CD14-positive monocyte (primary cell): Measurements from ENCODE around the gene PPARGC1A. TPM values are rescaled to one million over a fixed set of nuclear protein-coding genes. Genes with fewer than 3 reads are reported as not detected.

ENCODE experiments used
- DNase-seq, 3 donors: peaks; one replicate each; pipeline ENCODE4 v3.0.0-alpha.2; 2011 to 2022
- H2AFZ ChIP-seq: 2 replicates; pipeline ENCODE4 v1.6.0; 2012; ENCODE audit warnings: mild to moderate bottlenecking, low read depth, low read length, inconsistent platforms; ENCODE audit not compliant: insufficient read depth, poor library complexity, severe bottlenecking
- H3K27ac ChIP-seq, 2 donors: 1 replicate in 1 of 2; 2 replicates in 1 of 2; pipeline ENCODE4 v1.5.1; 2012 to 2013; ENCODE audit warnings: low read length in 2 of 2, control low read depth in 1 of 2, inconsistent platforms in 1 of 2, low read depth in 1 of 2, mild to moderate bottlenecking in 1 of 2
- H3K27me3 ChIP-seq, 2 donors: one replicate each; pipeline versions ENCODE4 v1.6.0 to v1.6.1; 2011 to 2013; ENCODE audit warnings: low read length in 2 of 2; ENCODE audit not compliant: control insufficient read depth in 2 of 2, insufficient read depth in 2 of 2
- H3K36me3 ChIP-seq, 2 donors: replicated peaks in 1 of 2; 1 replicate in 1 of 2; 2 replicates in 1 of 2; pipeline versions ENCODE4 v1.5.1 to v1.6.1; 2012 to 2013; ENCODE audit warnings: low read length in 2 of 2, control low read depth in 1 of 2, inconsistent platforms in 1 of 2, mild to moderate bottlenecking in 1 of 2; ENCODE audit not compliant: insufficient read depth in 2 of 2, control insufficient read depth in 1 of 2
- H3K4me1 ChIP-seq, 2 donors: 1 replicate in 1 of 2; 2 replicates in 1 of 2; pipeline versions ENCODE4 v1.5.1 to v1.6.1; 2012 to 2013; ENCODE audit warnings: low read length in 2 of 2, control low read depth in 1 of 2, inconsistent platforms in 1 of 2, mild to moderate bottlenecking in 1 of 2, moderate library complexity in 1 of 2; ENCODE audit not compliant: insufficient read depth in 2 of 2, control insufficient read depth in 1 of 2
- H3K4me2 ChIP-seq: replicated peaks from 2 replicates; pipeline ENCODE3; 2012; ENCODE audit warnings: low read length, moderate library complexity, mild to moderate bottlenecking; ENCODE audit not compliant: poor library complexity, severe bottlenecking; ENCODE audit errors: extremely low read depth
- H3K4me3 ChIP-seq, 3 experiments: fragments of 200-600 bp in 1 of 3; sonication (generic) in 1 of 3; replicated peaks in 1 of 3; 1 replicate in 2 of 3; 2 replicates in 1 of 3; pipeline ENCODE4 v1.5.1; 2011 to 2013; ENCODE audit warnings: low read length in 3 of 3, mild to moderate bottlenecking in 3 of 3, control low read depth in 2 of 3, low read depth in 2 of 3, inconsistent platforms in 1 of 3, moderate library complexity in 1 of 3
- H3K79me2 ChIP-seq: 2 replicates; pipeline ENCODE4 v1.6.0; 2012; ENCODE audit warnings: mild to moderate bottlenecking, control low read depth, inconsistent platforms, low read length, moderate library complexity; ENCODE audit not compliant: insufficient read depth
- H3K9ac ChIP-seq: 2 replicates; pipeline ENCODE4 v1.6.0; 2017; ENCODE audit warnings: low read length, mild to moderate bottlenecking; ENCODE audit not compliant: insufficient read depth, poor library complexity, severe bottlenecking
- H3K9me3 ChIP-seq, 2 donors: replicated peaks in 1 of 2; 1 replicate in 1 of 2; 2 replicates in 1 of 2; pipeline versions ENCODE4 v1.5.1 to v1.6.1; 2012 to 2013; ENCODE audit warnings: low read length in 2 of 2, control low read depth in 1 of 2; ENCODE audit not compliant: control insufficient read depth in 1 of 2, insufficient read depth in 1 of 2
- H4K20me1 ChIP-seq: 2 replicates; pipeline ENCODE4 v1.6.0; 2012; ENCODE audit warnings: mild to moderate bottlenecking, low read length, control low read depth, moderate library complexity; ENCODE audit not compliant: insufficient read depth
- H3K27ac Mint-ChIP-seq, 7 donors: one replicate each; pipeline ENCODE4 v1.8.0; 2020; ENCODE audit warnings: mild to moderate bottlenecking in 7 of 7, mixed read lengths in 7 of 7, moderate library complexity in 6 of 7, inconsistent platforms in 2 of 7
- H3K27me3 Mint-ChIP-seq, 3 donors: one replicate each; pipeline ENCODE4 v1.8.0; 2021 to 2022; ENCODE audit warnings: low read depth in 3 of 3, mild to moderate bottlenecking in 3 of 3, mixed read lengths in 3 of 3, moderate library complexity in 3 of 3, inconsistent platforms in 1 of 3
- H3K36me3 Mint-ChIP-seq, 2 donors: one replicate each; pipeline ENCODE4 v1.8.0; 2020; ENCODE audit warnings: mixed read lengths in 2 of 2, inconsistent platforms in 1 of 2, mild to moderate bottlenecking in 1 of 2
- H3K4me1 Mint-ChIP-seq: one replicate; pipeline ENCODE4 v1.8.0; 2020; ENCODE audit warnings: mild to moderate bottlenecking, mixed read lengths
- H3K4me3 Mint-ChIP-seq, 2 donors: one replicate each; pipeline ENCODE4 v1.8.0; 2020; ENCODE audit warnings: mild to moderate bottlenecking in 2 of 2, mixed read lengths in 2 of 2, moderate library complexity in 1 of 2
- H3K9me3 Mint-ChIP-seq, 7 donors: one replicate each; pipeline ENCODE4 v1.8.0; 2020 to 2022; ENCODE audit warnings: mixed read lengths in 7 of 7, mild to moderate bottlenecking in 6 of 7, moderate library complexity in 6 of 7, inconsistent platforms in 2 of 7
- CTCF ChIP-seq: fragments of 200-600 bp; IDR thresholded peaks from one replicate; pipeline ENCODE4 v1.8.0; 2022; ENCODE audit warnings: antibody characterized with exemption, mild to moderate bottlenecking
- WGBS: methylation state at CpG from one replicate; pipeline ENCODE4 v1.1.5; 2013; ENCODE audit warnings: missing lambda C conversion rate; ENCODE audit not compliant: insufficient coverage; 5-methylcytosine and 5-hydroxymethylcytosine counted together
- intact Hi-C, 2 donors: fragments of 100-400 bp; cut with micrococcal nuclease; formaldehyde crosslinking; loops; one replicate each; pipeline versions ENCODE4 v1.15.0 to v1.15.1; 2023
- polyA plus RNA-seq, 3 donors: library from polyadenylated mRNA; depleted of rRNA in 1 of 3; unstranded in 2 of 3; stranded (reverse) in 1 of 3; fragments of 300-500 nt in 2 of 3; fragments of >200 nt in 1 of 3; fragmentation: Illumina TruSeq in 2 of 3; gene quantifications; 1 replicate in 2 of 3; 2 replicates in 1 of 3; pipeline ENCODE4 v1.2.3, GENCODE V29; 2012 to 2021

The PPARGC1A gene
- polyA plus RNA-seq, 3 donors = 0.58 to 1.1 (median 0.79) TPM

GRCh38 chr4:23819041-23819511 is 70.8 kb downstream of the PPARGC1A start:
- intact Hi-C loops = no loop called here
- H3K9me3 ChIP-seq = no peaks in the 10 kb centered on the region

GRCh38 chr4:23818097-23818885 is 71.6 kb downstream of the PPARGC1A start:
- Histone ChIP-seq H3K27ac (no peak overlapping the region), H3K36me3 (no peaks in the 10 kb centered on the region), H3K4me3 (no peak overlapping the region), H3K79me2 (no peaks in the 10 kb centered on the region), H3K4me2 (no peak overlapping the region), H2AFZ (no peak overlapping the region), H4K20me1 (no peaks in the 10 kb centered on the region), H3K9ac (no peak overlapping the region), H3K4me1 (no peaks in the 10 kb centered on the region), H3K9me3 (no peaks in the 10 kb centered on the region), H3K27me3 (no peaks in the 10 kb centered on the region)
- no peak for TF ChIP-seq CTCF
- DNase-seq = no peak
- Mint-ChIP-seq H3K36me3 (no peaks in the 10 kb centered on the region), H3K9me3 (peaks cover 2 to 8% (median 3%) of the 10 kb centered on the region in 7 donors), H3K27me3 (no peaks in the 10 kb centered on the region), H3K4me3 (no peak overlapping the region), H3K27ac (no peak overlapping the region), H3K4me1 (no peaks in the 10 kb centered on the region)
- intact Hi-C loops = no loop called here
- WGBS = 77% methylated on average over 4 of the region's 7 CpGs

More at GRCh38 chr4:23819041-23819511, 70.8 kb downstream of the PPARGC1A start:
- Mint-ChIP-seq H3K27me3 (no peaks in the 10 kb centered on the region), H3K4me3 (no peak overlapping the region), H3K4me1 (no peaks in the 10 kb centered on the region), H3K27ac (no peak overlapping the region), H3K9me3 (peaks cover 0 to 6% (median 3%) of the 10 kb centered on the region in 7 donors), H3K36me3 (no peaks in the 10 kb centered on the region)
- Histone ChIP-seq H3K9ac (no peak overlapping the region), H2AFZ (no peak overlapping the region), H4K20me1 (no peaks in the 10 kb centered on the region), H3K4me2 (no peak overlapping the region), H3K4me3 (no peak overlapping the region), H3K4me1 (no peaks in the 10 kb centered on the region), H3K27ac (no peak overlapping the region), H3K79me2 (no peaks in the 10 kb centered on the region), H3K36me3 (no peaks in the 10 kb centered on the region), H3K27me3 (no peaks in the 10 kb centered on the region)
- TF ChIP-seq CTCF = no peak
- DNase-seq = no peak
- 83% methylated on average over 1 of the region's 1 CpG for WGBS
